Measurements from ENCODE around the gene ZFHX3. TPM values are rescaled to one million over a fixed set of nuclear protein-coding genes. Genes with fewer than 3 reads are reported as not detected.

ZFHX3 gene
- total and polyA plus RNA-seq, 7 experiments from 2014 or later = 0.09 to 9.8 (median 1.7) TPM

- intact Hi-C loops (cut with micrococcal nuclease) = no loop called here
- CTCF ChIA-PET = no interaction called here
Measured at GRCh38 chr16:72764015-72764654, 283.8 kb downstream of the ZFHX3 start.

DNA sequence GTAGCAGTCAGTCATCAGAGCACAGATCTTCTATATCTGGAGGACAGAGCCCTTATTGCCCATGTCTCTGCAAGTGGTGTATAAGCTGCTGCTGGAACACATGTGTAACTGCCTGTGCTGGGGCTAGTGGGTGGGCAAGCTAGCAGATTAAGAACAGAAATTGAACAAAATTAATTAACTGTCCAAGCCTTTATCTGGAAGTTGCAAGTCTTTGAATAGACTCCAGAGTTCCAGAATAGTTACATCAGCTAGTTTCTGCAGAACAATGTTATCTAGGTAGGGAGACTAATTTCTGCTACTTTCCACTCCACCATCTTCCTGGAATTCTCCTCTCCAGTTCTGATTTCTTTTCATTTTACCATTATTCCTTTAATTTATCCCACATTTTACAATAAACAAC is 287.3 kb downstream of the ZFHX3 start:
- Histone ChIP-seq H3K9me3 (ENCODE audit: control insufficient read depth in 2 of 3, low read length in 3 of 3) (no peaks in the 10 kb centered on the region), H3K27me3 (ENCODE audit: control insufficient read depth in 2 of 2, insufficient read depth in 2 of 2, low read length in 2 of 2) (no peaks in the 10 kb centered on the region), H3K27ac (ENCODE audit: low read depth, low read length) (no peak overlapping the region), H3K4me1 (ENCODE audit: control insufficient read depth in 2 of 2, insufficient read depth in 2 of 2, low read length in 2 of 2) (no peaks in the 10 kb centered on the region), H3K4me3 (ENCODE audit: low read length) (no peak overlapping the region), H3K36me3 (ENCODE audit: control insufficient read depth in 2 of 3, insufficient read depth in 3 of 3, low read length in 3 of 3) (no peaks in the 10 kb centered on the region)
- intact Hi-C loops (cut with micrococcal nuclease) = no loop called here
- CTCF ChIA-PET = no interaction called here
- Mint-ChIP-seq H3K9me3 (peaks cover 0 to 29% (median 14%) of the 10 kb centered on the region in 11 donors), H3K27me3 (no peaks in the 10 kb centered on the region), H3K4me3 (no peak overlapping the region), H3K4me1 (no peaks in the 10 kb centered on the region), H3K36me3 (peaks cover 0 to 11% (median 4%) of the 10 kb centered on the region in 5 donors), H3K27ac (no peak overlapping the region)
- ATAC-seq = no peak
- POLR2A ChIA-PET = no interaction called here
- no peak for DNase-seq

More at GRCh38 chr16:72764015-72764654, 283.8 kb downstream of the ZFHX3 start:
- peaks cover 0 to 7% (median under 1%) of the 10 kb centered on the region in 7 donors for H3K4me1 Mint-ChIP-seq
- H3K27me3 Mint-ChIP-seq = no peaks in the 10 kb centered on the region
- POLR2A ChIA-PET = no interaction called here
- Histone ChIP-seq H3K27me3 (ENCODE audit: control insufficient read depth in 2 of 2, insufficient read depth in 2 of 2, low read length in 2 of 2) (no peaks in the 10 kb centered on the region), H3K9me3 (ENCODE audit: control insufficient read depth in 2 of 3, low read length in 3 of 3) (no peaks in the 10 kb centered on the region), H3K4me1 (ENCODE audit: control insufficient read depth in 2 of 2, insufficient read depth in 2 of 2, low read length in 2 of 2) (no peaks in the 10 kb centered on the region), H3K27ac (ENCODE audit: low read depth, low read length) (no peak overlapping the region), H3K36me3 (ENCODE audit: control insufficient read depth in 2 of 3, insufficient read depth in 3 of 3, low read length in 3 of 3) (no peaks in the 10 kb centered on the region), H3K4me3 (ENCODE audit: low read length) (no peak overlapping the region)
- ATAC-seq (no peak), DNase-seq (no peak)
- H3K9me3 Mint-ChIP-seq = peaks cover 0 to 8% (median 0%) of the 10 kb centered on the region in 11 donors
- peaks cover 0 to 4% (median 0%) of the 10 kb centered on the region in 5 donors for H3K36me3 Mint-ChIP-seq
- no peak overlapping the region for H3K27ac Mint-ChIP-seq
- no peak overlapping the region for H3K4me3 Mint-ChIP-seq

- no peak overlapping the region for H3K4me3 ChIP-seq (ENCODE audit: low read length)
- no peaks in the 10 kb centered on the region for H3K9me3 ChIP-seq (ENCODE audit: control insufficient read depth in 2 of 3, low read length in 3 of 3)
- DNase-seq (no peak), ATAC-seq (no peak)
- intact Hi-C loops (cut with micrococcal nuclease) = no loop called here
- Mint-ChIP-seq H3K4me3 (no peak overlapping the region), H3K27me3 (no peaks in the 10 kb centered on the region), H3K4me1 (no peaks in the 10 kb centered on the region), H3K27ac (no peak overlapping the region), H3K36me3 (peaks cover 0 to 10% (median 4%) of the 10 kb centered on the region in 5 donors), H3K9me3 (peaks cover 0 to 21% (median 10%) of the 10 kb centered on the region in 11 donors)
- ChIA-PET POLR2A (no interaction called here), CTCF (no interaction called here)
- H3K36me3 ChIP-seq (ENCODE audit: control insufficient read depth in 2 of 3, insufficient read depth in 3 of 3, low read length in 3 of 3) = no peaks in the 10 kb centered on the region
- H3K4me1 ChIP-seq (ENCODE audit: control insufficient read depth in 2 of 2, insufficient read depth in 2 of 2, low read length in 2 of 2) = no peaks in the 10 kb centered on the region
- no peaks in the 10 kb centered on the region for H3K27me3 ChIP-seq (ENCODE audit: control insufficient read depth in 2 of 2, insufficient read depth in 2 of 2, low read length in 2 of 2)
- no peak overlapping the region for H3K27ac ChIP-seq (ENCODE audit: low read depth, low read length)
Measured at GRCh38 chr16:72753881-72754280, 294.0 kb downstream of the ZFHX3 start.

DNA sequence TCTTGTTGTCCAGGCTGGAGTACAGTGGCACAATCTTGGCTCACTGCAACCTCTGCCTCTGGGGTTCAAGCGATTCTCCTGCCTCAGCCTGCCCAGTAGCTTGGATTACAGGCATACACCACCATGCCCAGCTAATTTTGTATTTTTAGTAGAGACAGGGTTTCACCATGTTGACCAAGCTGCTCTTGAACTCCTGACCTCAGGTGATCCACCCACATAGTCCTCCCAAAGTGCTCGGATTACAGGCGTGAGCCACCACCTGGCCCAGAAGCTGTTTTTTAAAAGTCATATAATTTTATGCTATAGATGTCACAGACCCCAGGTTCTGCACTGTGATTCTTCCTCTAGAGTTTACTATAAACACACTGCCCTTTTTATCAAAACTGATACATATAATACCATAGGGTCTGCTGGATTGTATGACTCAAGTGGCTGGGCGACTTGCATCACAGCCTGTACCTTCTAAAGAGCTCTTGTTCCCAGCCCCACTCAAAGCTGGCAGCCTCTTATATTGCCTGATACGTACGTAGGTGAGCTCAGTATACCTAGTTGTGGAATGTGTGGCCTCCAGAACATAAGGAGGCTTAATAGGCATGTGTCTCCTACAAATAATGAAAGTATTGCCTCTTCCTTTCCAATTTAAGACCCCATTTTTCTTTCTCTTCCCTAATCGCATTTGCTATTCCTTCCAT is 295.8 kb downstream of the ZFHX3 start:
- DNase-seq (no peak), ATAC-seq (no peak)
- ChIA-PET POLR2A (interaction anchor here (0.6 kb wide), 1 partner anchor 678 kb away, joined by 5 read pairs; no protein-coding TSS in a partner anchor), CTCF (no interaction called here)
- intact Hi-C loops (cut with micrococcal nuclease) = no loop called here
- H3K4me1 ChIP-seq (ENCODE audit: control insufficient read depth in 2 of 2, insufficient read depth in 2 of 2, low read length in 2 of 2) = no peaks in the 10 kb centered on the region
- no peaks in the 10 kb centered on the region for H3K9me3 ChIP-seq (ENCODE audit: control insufficient read depth in 2 of 3, low read length in 3 of 3)
- no peak overlapping the region for H3K27ac Mint-ChIP-seq
- peaks cover 0 to 7% (median 0%) of the 10 kb centered on the region in 11 donors for H3K9me3 Mint-ChIP-seq
- H3K36me3 ChIP-seq (ENCODE audit: control insufficient read depth in 2 of 3, insufficient read depth in 3 of 3, low read length in 3 of 3) = no peaks in the 10 kb centered on the region
- no peaks in the 10 kb centered on the region for H3K27me3 Mint-ChIP-seq
- H3K4me3 ChIP-seq (ENCODE audit: low read length) = no peak overlapping the region
- no peaks in the 10 kb centered on the region for H3K27me3 ChIP-seq (ENCODE audit: control insufficient read depth in 2 of 2, insufficient read depth in 2 of 2, low read length in 2 of 2)
- peaks cover 0 to 7% (median 2%) of the 10 kb centered on the region in 5 donors for H3K36me3 Mint-ChIP-seq
- H3K4me3 Mint-ChIP-seq = no peak overlapping the region
- no peak overlapping the region for H3K27ac ChIP-seq (ENCODE audit: low read depth, low read length)
- H3K4me1 Mint-ChIP-seq = no peaks in the 10 kb centered on the region

DNA sequence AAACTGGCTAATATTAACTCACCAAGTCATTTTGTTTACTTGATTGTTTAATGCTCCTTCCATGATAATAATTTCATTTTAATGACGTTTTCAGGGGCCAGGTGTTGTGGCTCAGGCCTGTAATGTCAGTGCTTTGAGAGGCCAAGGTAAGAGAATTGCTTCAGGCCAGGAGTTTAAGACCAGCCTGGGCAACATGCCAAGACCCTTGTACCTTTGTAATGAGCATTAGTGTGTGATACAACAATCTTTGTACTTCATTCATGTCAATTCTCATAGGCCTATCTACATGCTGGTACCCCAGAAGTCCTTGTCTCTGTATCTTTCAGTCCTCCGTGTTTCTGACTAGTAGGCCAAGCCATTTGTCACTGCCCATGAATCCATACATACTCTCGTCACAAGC is 296.9 kb downstream of the ZFHX3 start:
- Histone ChIP-seq H3K9me3 (ENCODE audit: control insufficient read depth in 2 of 3, low read length in 3 of 3) (no peaks in the 10 kb centered on the region), H3K36me3 (ENCODE audit: control insufficient read depth in 2 of 3, insufficient read depth in 3 of 3, low read length in 3 of 3) (no peaks in the 10 kb centered on the region), H3K27ac (ENCODE audit: low read depth, low read length) (no peak overlapping the region), H3K4me1 (ENCODE audit: control insufficient read depth in 2 of 2, insufficient read depth in 2 of 2, low read length in 2 of 2) (no peaks in the 10 kb centered on the region), H3K27me3 (ENCODE audit: control insufficient read depth in 2 of 2, insufficient read depth in 2 of 2, low read length in 2 of 2) (no peaks in the 10 kb centered on the region), H3K4me3 (ENCODE audit: low read length) (no peak overlapping the region)
- peaks cover 0 to 5% (median 1%) of the 10 kb centered on the region in 5 donors for H3K36me3 Mint-ChIP-seq
- POLR2A ChIA-PET = no interaction called here
- H3K9me3 Mint-ChIP-seq = peaks cover 0 to 3% (median 0%) of the 10 kb centered on the region in 11 donors
- no peak for ATAC-seq
- H3K27me3 Mint-ChIP-seq = no peaks in the 10 kb centered on the region
- intact Hi-C loops (cut with micrococcal nuclease) = no loop called here
- no peaks in the 10 kb centered on the region for H3K4me1 Mint-ChIP-seq
- CTCF ChIA-PET = no interaction called here
- H3K27ac Mint-ChIP-seq = peak overlapping the region in 1 of 9 donors; percentile 8
- no peak overlapping the region for H3K4me3 Mint-ChIP-seq
- no peak for DNase-seq

DNA sequence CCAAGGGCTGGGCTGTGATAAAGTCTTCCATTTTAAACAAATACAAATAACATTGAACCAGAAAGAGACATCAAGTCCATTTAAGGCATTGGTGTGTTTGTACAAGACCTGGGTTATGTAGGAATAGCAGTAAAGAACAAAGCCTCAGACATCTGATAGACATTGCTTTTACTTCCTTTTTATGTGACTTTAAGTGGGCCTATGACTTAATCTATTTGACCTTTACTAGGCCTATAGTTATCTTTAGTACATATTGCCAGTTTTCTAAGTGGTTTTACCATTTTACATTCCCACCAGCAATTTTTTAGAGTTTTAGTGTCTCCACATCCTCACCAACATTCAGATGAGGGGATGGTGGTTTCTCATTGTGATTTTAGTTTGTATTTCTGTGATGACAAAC is 298.8 kb downstream of the ZFHX3 start:
- H3K4me1 Mint-ChIP-seq = no peaks in the 10 kb centered on the region
- Histone ChIP-seq H3K27me3 (ENCODE audit: control insufficient read depth in 2 of 2, insufficient read depth in 2 of 2, low read length in 2 of 2) (no peaks in the 10 kb centered on the region), H3K27ac (ENCODE audit: low read depth, low read length) (no peak overlapping the region), H3K36me3 (ENCODE audit: control insufficient read depth in 2 of 3, insufficient read depth in 3 of 3, low read length in 3 of 3) (no peaks in the 10 kb centered on the region), H3K4me1 (ENCODE audit: control insufficient read depth in 2 of 2, insufficient read depth in 2 of 2, low read length in 2 of 2) (no peaks in the 10 kb centered on the region), H3K9me3 (ENCODE audit: control insufficient read depth in 2 of 3, low read length in 3 of 3) (no peaks in the 10 kb centered on the region), H3K4me3 (ENCODE audit: low read length) (no peak overlapping the region)
- H3K9me3 Mint-ChIP-seq = no peaks in the 10 kb centered on the region
- peaks cover 0 to 9% (median 0%) of the 10 kb centered on the region in 5 donors for H3K36me3 Mint-ChIP-seq
- intact Hi-C loops (cut with micrococcal nuclease) = no loop called here
- POLR2A ChIA-PET = no interaction called here
- DNase-seq (no peak), ATAC-seq (no peak)
- H3K27ac Mint-ChIP-seq = no peak overlapping the region
- CTCF ChIA-PET = no interaction called here
- no peak overlapping the region for H3K4me3 Mint-ChIP-seq
- H3K27me3 Mint-ChIP-seq = no peaks in the 10 kb centered on the region

Data from naive thymus-derived CD4-positive, alpha-beta T cell (primary cell).